HL-60 (cell line): ENCODE measurements around the gene ZNF181.

Source experiments
- DNase-seq, 2 experiments: peaks; one replicate each; pipeline ENCODE4 v3.0.0-alpha.2; 2010 to 2020; ENCODE audit warnings: low read depth in 1 of 2, low spot score in 1 of 2
- H3K27ac ChIP-seq: fragments of 250-450 bp; sonication (Bioruptor Pico); replicated peaks from 2 replicates; pipeline ENCODE4 v1.5.1; 2020; ENCODE audit warnings: mild to moderate bottlenecking, moderate library complexity
- H3K27me3 ChIP-seq: fragments of 250-450 bp; sonication (Bioruptor Pico); 2 replicates; pipeline ENCODE4 v1.5.1; 2021; ENCODE audit warnings: mild to moderate bottlenecking, moderate library complexity; ENCODE audit not compliant: insufficient read depth, poor library complexity, severe bottlenecking
- H3K4me3 ChIP-seq: replicated peaks from 2 replicates; pipeline ENCODE4 v1.5.1; 2011; ENCODE audit warnings: mild to moderate bottlenecking, control low read depth, low read length; ENCODE audit not compliant: insufficient read depth
- CTCF ChIP-seq: IDR thresholded peaks from one replicate; pipeline ENCODE4 v1.5.1; 2011; ENCODE audit warnings: low read length, control low read depth, inconsistent platforms; ENCODE audit not compliant: insufficient read depth
- GABPA ChIP-seq: IDR thresholded peaks from 2 replicates; pipeline ENCODE4 v1.6.1; 2012; ENCODE audit warnings: low read depth
- POLR2AphosphoS5 ChIP-seq: IDR thresholded peaks from 2 replicates; pipeline ENCODE4 v1.6.1; 2012; ENCODE audit warnings: low read depth
- REST ChIP-seq: IDR thresholded peaks from 2 replicates; pipeline ENCODE4 v1.6.1; 2012; ENCODE audit warnings: low read depth; ENCODE audit not compliant: insufficient replicate concordance
- SPI1 ChIP-seq: IDR thresholded peaks from 2 replicates; pipeline ENCODE4 v1.6.1; 2012; ENCODE audit warnings: low read depth, mild to moderate bottlenecking, borderline replicate concordance

ZNF181 gene

GRCh38 chr19:34759218-34759917, 25.3 kb downstream of the ZNF181 start:
- Histone ChIP-seq H3K27ac (no peak overlapping the region), H3K27me3 (no peaks in the 10 kb centered on the region), H3K4me3 (no peak overlapping the region)
- DNase-seq: no peak
- TF ChIP-seq GABPA: no peak

- Histone ChIP-seq H3K27ac (no peak overlapping the region), H3K27me3 (no peaks in the 10 kb centered on the region), H3K4me3 (no peak overlapping the region)
- TF ChIP-seq GABPA (no peak), POLR2AphosphoS5 (no peak), CTCF (no peak), REST (no peak), SPI1 (no peak)
- DNase-seq: no peak
Observed at GRCh38 chr19:34766386-34766785, 32.3 kb downstream of the ZNF181 start.

GRCh38 chr19:34767951-34768350, 33.9 kb downstream of the ZNF181 start:
- DNase-seq: no peak
- no peak overlapping the region for H3K27ac ChIP-seq
- H3K27me3 ChIP-seq: no peaks in the 10 kb centered on the region
- TF ChIP-seq CTCF: no peak
- no peak overlapping the region for H3K4me3 ChIP-seq

- H3K27me3 ChIP-seq: no peaks in the 10 kb centered on the region
Observed at GRCh38 chr19:34772697-34773554, 38.9 kb downstream of the ZNF181 start, which contains the start of gene ZNF599. TSS of gene ZNF599 (minus strand) at chr19:34773215. CDS start at chr19:34772841, 374 bp downstream.

More at GRCh38 chr19:34772697-34773554, 38.9 kb downstream of the ZNF181 start, which contains the start of gene ZNF599:
- Histone ChIP-seq H3K27ac (peak within 1 kb of the TSS; percentile 73), H3K4me3 (peak within 1 kb of the TSS; percentile 59)
- TF ChIP-seq SPI1 (no peak; the same call in 1 of the 2 replicates), GABPA (peak; percentile 95), POLR2AphosphoS5 (peak; percentile 77), REST (no peak), CTCF (no peak)
- DNase-seq: peak; percentile 84 to 91
